Measurements from ENCODE around the gene NACC1. TPM values are rescaled to one million over a fixed set of nuclear protein-coding genes. Genes with fewer than 3 reads are reported as not detected.

NACC1 gene
- total RNA-seq, 1 donor from 2014 or later = 103 TPM

DNA sequence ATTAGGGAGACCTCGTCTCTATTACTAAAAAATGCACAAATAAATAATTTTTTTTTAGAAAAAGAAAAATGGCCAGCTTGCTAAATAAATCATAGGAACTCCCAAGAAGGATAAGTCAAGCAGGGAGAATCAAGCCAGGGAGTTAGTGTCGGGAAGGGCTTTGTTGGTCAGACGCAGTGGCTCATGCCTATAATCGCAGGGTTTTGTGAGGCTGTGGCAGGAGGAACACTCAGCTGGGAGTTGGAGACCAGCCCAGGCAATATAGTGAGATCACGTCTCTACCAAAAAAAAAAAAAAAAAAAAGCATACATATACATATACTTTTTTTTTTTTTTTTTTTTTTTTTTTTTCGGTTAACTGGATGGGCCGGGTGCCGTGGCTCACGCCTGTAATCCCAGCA is 9.0 kb downstream of the NACC1 start:
- Mint-ChIP-seq H3K4me3 (ENCODE audit: low read depth) (no peak overlapping the region), H3K4me1 (ENCODE audit: low read depth) (peaks cover 16% of the 10 kb centered on the region), H3K27ac (peak overlapping the region; percentile 82), H3K27me3 (no peaks in the 10 kb centered on the region), H3K36me3 (ENCODE audit: insufficient read depth) (peaks cover under 1% of the 10 kb centered on the region), H3K9me3 (ENCODE audit: low read depth) (no peaks in the 10 kb centered on the region)
- TF ChIP-seq CTCF (IDR thresholded peaks at IDR 0.05; ENCODE audit: unreplicated experiment) = no peak
- DNase-seq (ENCODE audit: low spot score, unreplicated experiment) = no peak

DNA sequence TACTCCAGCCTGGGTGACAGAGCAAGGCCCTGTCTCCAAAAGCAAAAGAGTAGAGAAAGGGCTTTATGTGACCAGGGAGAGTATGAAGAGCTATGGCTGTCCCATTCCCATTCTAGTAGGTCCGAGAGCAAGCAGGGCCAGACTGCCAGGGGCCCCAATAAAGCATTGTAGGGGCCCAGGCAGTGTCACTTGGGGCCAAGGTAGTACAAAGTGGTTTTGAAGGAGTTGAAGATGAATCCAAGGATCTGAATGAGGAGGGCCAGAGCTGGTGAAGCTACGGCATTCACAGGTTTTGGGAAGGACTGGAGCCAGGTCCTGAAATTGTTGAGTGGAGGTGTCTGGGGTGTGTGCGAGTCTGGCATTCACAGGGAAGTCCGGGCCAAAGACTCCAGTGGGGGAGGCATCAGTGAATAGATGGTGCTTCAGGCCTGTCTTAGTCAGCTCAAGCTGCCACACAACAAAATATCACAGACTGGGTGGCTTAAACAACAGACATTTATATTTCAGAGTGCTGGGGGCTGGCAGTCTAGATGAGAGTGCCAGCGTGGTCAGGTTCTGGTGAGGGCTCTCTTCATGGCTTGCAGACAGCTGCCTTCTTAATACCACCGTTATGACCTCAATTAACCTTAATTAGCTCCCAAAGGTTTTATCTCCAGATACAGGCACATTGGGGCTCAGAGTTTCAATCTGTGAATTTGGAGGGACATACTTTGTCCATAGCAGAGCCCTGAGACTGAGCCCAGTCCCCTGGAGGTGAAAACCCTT is 9.9 kb downstream of the NACC1 start:
- peak overlapping the region; percentile 87 for H3K27ac Mint-ChIP-seq
- H3K27me3 Mint-ChIP-seq = no peaks in the 10 kb centered on the region
- no peaks in the 10 kb centered on the region for H3K9me3 Mint-ChIP-seq (ENCODE audit: low read depth)
- no peak for DNase-seq (ENCODE audit: low spot score, unreplicated experiment)
- no peak for TF ChIP-seq CTCF (IDR thresholded peaks at IDR 0.05; ENCODE audit: unreplicated experiment)
- no peaks in the 10 kb centered on the region for H3K36me3 Mint-ChIP-seq (ENCODE audit: insufficient read depth)
- peaks cover 15% of the 10 kb centered on the region for H3K4me1 Mint-ChIP-seq (ENCODE audit: low read depth)
- no peak overlapping the region for H3K4me3 Mint-ChIP-seq (ENCODE audit: low read depth)

DNA sequence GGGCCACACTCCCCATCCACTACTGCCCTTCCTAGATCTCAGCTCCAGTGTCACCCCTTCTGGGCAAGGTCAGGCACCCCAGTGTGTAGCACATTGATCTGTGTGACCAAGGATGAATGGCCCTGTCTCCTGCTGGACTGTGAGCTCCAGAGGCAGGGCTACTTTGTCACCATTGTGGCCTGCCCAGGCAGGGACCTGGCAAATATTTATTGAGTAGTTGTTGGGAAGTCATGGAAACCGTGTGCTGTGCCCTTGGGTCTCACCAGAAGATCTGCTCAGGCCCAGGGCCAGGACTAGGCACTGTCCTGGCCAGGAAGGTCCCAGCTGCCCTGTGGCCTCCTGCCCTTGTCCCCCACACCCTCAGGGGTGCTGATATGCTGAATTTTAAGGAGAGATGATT is 10.5 kb downstream of the NACC1 start:
- H3K4me3 Mint-ChIP-seq (ENCODE audit: low read depth) = no peak overlapping the region
- H3K36me3 Mint-ChIP-seq (ENCODE audit: insufficient read depth) = no peaks in the 10 kb centered on the region
- peak overlapping the region; percentile 87 for H3K27ac Mint-ChIP-seq
- DNase-seq (ENCODE audit: low spot score, unreplicated experiment) = no peak
- no peak for TF ChIP-seq CTCF (IDR thresholded peaks at IDR 0.05; ENCODE audit: unreplicated experiment)
- no peaks in the 10 kb centered on the region for H3K9me3 Mint-ChIP-seq (ENCODE audit: low read depth)
- no peaks in the 10 kb centered on the region for H3K27me3 Mint-ChIP-seq
- H3K4me1 Mint-ChIP-seq (ENCODE audit: low read depth) = peaks cover 15% of the 10 kb centered on the region

DNA sequence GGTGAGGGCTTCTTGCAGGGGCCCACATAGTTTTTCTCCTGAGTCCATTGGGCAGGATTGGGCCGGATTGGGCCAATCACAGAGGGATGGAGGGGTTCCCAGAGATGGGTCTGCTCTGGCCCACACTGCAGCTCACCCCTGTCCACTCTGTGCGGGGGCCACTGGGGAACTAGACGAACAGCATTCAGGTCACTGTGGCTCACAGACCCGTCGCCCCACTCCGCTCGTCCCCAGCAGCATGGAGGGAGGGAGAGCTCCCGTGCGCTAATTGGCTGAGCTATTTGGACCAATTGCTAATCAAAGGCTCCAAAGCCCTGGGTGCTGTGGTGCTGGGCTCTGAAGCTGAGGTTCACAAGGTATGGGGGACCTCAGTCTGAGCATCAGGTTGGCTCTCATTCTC is 11.3 kb downstream of the NACC1 start:
- no peak for DNase-seq (ENCODE audit: low spot score, unreplicated experiment)
- H3K36me3 Mint-ChIP-seq (ENCODE audit: insufficient read depth) = no peaks in the 10 kb centered on the region
- H3K9me3 Mint-ChIP-seq (ENCODE audit: low read depth) = no peaks in the 10 kb centered on the region
- H3K27me3 Mint-ChIP-seq = no peaks in the 10 kb centered on the region
- no peak for TF ChIP-seq CTCF (IDR thresholded peaks at IDR 0.05; ENCODE audit: unreplicated experiment)
- H3K4me3 Mint-ChIP-seq (ENCODE audit: low read depth) = no peak overlapping the region
- no peak overlapping the region for H3K27ac Mint-ChIP-seq
- H3K4me1 Mint-ChIP-seq (ENCODE audit: low read depth) = peaks cover 15% of the 10 kb centered on the region

- no peak overlapping the region for H3K4me3 Mint-ChIP-seq (ENCODE audit: low read depth)
- H3K27ac Mint-ChIP-seq = no peak overlapping the region
- H3K4me1 Mint-ChIP-seq (ENCODE audit: low read depth) = peaks cover 15% of the 10 kb centered on the region
- no peak for DNase-seq (ENCODE audit: low spot score, unreplicated experiment)
- no peaks in the 10 kb centered on the region for H3K9me3 Mint-ChIP-seq (ENCODE audit: low read depth)
- H3K36me3 Mint-ChIP-seq (ENCODE audit: insufficient read depth) = no peaks in the 10 kb centered on the region
- H3K27me3 Mint-ChIP-seq = no peaks in the 10 kb centered on the region
- no peak for TF ChIP-seq CTCF (IDR thresholded peaks at IDR 0.05; ENCODE audit: unreplicated experiment)
Measured at GRCh38 chr19:13130886-13131490, 12.9 kb downstream of the NACC1 start.

All from progenitor cell of endocrine pancreas (in vitro differentiated cells).